ENCODE measurements around the gene FNDC11. TPM values are rescaled to one million over a fixed set of nuclear protein-coding genes. Genes with fewer than 3 reads are reported as not detected.

The FNDC11 gene
- total and polyA plus RNA-seq, 2 of the 13 experiments (the other 11 are each of a cell fraction or from before 2014, with no cell fraction given), result 0.07 TPM; not detected in 1

GRCh38 chr20:63536997-63537524 lies 16.9 kb upstream of the FNDC11 start, which contains the start of gene PTK6 (continued):
- TF ChIP-seq CSRNP2 (CRISPR knock-in tag; conservative IDR thresholded peaks at IDR 0.05; ENCODE audit: low read depth) (no peak), RXRA (CRISPR knock-in tag; IDR thresholded peaks at IDR 0.05) (0 out of 2 replicates have a peak, but pooled peaks have one; percentile 32), ZNF354B (CRISPR knock-in tag; IDR thresholded peaks at IDR 0.05) (no peak), USF2 (IDR thresholded peaks at IDR 0.05; ENCODE audit: low read depth, low read length) (no peak), USF2 (CRISPR knock-in tag; IDR thresholded peaks at IDR 0.05; ENCODE audit: borderline replicate concordance) (no peak), ATF1 (CRISPR knock-in tag; IDR thresholded peaks at IDR 0.05) (no peak), ZNF333 (CRISPR knock-in tag; IDR thresholded peaks at IDR 0.05; ENCODE audit: borderline replicate concordance) (peak; percentile 75), ZNF136 (CRISPR knock-in tag; IDR thresholded peaks at IDR 0.05; ENCODE audit: low read depth) (no peak), NRL (CRISPR knock-in tag; IDR thresholded peaks at IDR 0.05; ENCODE audit: borderline replicate concordance) (0 out of 2 replicates have a peak, but pooled peaks have one; percentile 48), ZNF777 (CRISPR knock-in tag; IDR thresholded peaks at IDR 0.05) (no peak), MED8 (CRISPR knock-in tag; IDR thresholded peaks at IDR 0.05; ENCODE audit: insufficient replicate concordance) (peak; percentile 32), ZNF572 (CRISPR knock-in tag; IDR thresholded peaks at IDR 0.05) (0 out of 2 replicates have a peak, but pooled peaks have one; percentile 40), CBX5 (CRISPR knock-in tag; IDR thresholded peaks at IDR 0.05; ENCODE audit: borderline replicate concordance) (no peak), ZNF343 (CRISPR knock-in tag; IDR thresholded peaks at IDR 0.05) (no peak), ZNF512 (CRISPR knock-in tag; IDR thresholded peaks at IDR 0.05) (no peak), CTCF (CRISPR knock-in tag; IDR thresholded peaks at IDR 0.05) (0 out of 2 replicates have a peak, but pooled peaks have one; percentile 2), ZNF841 (CRISPR knock-in tag; IDR thresholded peaks at IDR 0.05; ENCODE audit: borderline replicate concordance) (no peak), CBFB (CRISPR knock-in tag; IDR thresholded peaks at IDR 0.05) (0 out of 2 replicates have a peak, but pooled peaks have one; percentile 31), ZNF879 (CRISPR knock-in tag; IDR thresholded peaks at IDR 0.05) (no peak), FOXO1 (CRISPR knock-in tag; IDR thresholded peaks at IDR 0.05) (no peak), KDM4B (CRISPR knock-in tag; IDR thresholded peaks at IDR 0.05) (no peak), KLF15 (CRISPR knock-in tag; IDR thresholded peaks at IDR 0.05; ENCODE audit: borderline replicate concordance) (no peak), ZSCAN21 (CRISPR knock-in tag; IDR thresholded peaks at IDR 0.05; ENCODE audit: borderline replicate concordance) (no peak), IRX3 (CRISPR knock-in tag; IDR thresholded peaks at IDR 0.05; ENCODE audit: borderline replicate concordance, low read depth) (no peak)

All from HepG2 (cell line).